ENCODE data around the gene GPR35.

Gene GPR35

DNA sequence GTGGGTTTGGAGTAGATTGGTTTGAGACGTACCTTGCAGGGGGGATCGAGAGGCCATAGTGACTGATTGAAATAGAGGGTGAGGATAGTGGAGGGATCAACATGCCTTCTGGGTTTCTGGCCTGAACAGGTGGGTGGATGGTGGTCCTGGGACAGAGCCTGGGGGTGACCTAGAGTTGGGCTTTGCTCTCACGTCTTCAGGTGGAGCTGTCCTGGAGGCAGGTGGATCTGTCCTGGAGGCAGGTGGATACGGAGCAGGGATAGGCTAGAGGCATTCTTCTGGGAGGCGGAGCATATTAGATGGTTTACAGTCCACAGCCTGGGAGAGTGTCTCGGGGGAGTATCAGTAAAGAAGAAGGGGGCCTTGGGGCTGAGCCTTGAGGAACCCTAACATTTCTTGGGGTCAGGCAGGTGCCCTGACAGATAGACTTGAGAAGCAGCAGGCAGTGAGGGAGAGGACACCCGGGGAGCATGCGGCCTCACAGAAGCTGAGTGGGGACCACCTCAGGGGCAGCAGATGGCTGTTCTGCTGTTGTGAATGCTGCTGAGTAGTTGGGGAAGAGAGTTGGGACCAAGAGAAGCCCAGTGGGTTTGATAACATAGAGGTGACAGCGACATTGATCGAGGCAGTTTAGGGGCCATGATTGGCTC, 37.1 kb upstream of the GPR35 start:
- ChIA-PET POLR2A (interaction anchor here (0.9 kb wide), 2 partner anchors 27 kb away, joined by 3 to 4 read pairs; no protein-coding TSS in a partner anchor), CTCF (interaction anchor here (1.2 to 8.6 kb wide), 4 partner anchors 18 to 155 kb away, joined by 3 to 167 read pairs (median 24); no protein-coding TSS in a partner anchor)
- TF ChIP-seq, protein P1, sequence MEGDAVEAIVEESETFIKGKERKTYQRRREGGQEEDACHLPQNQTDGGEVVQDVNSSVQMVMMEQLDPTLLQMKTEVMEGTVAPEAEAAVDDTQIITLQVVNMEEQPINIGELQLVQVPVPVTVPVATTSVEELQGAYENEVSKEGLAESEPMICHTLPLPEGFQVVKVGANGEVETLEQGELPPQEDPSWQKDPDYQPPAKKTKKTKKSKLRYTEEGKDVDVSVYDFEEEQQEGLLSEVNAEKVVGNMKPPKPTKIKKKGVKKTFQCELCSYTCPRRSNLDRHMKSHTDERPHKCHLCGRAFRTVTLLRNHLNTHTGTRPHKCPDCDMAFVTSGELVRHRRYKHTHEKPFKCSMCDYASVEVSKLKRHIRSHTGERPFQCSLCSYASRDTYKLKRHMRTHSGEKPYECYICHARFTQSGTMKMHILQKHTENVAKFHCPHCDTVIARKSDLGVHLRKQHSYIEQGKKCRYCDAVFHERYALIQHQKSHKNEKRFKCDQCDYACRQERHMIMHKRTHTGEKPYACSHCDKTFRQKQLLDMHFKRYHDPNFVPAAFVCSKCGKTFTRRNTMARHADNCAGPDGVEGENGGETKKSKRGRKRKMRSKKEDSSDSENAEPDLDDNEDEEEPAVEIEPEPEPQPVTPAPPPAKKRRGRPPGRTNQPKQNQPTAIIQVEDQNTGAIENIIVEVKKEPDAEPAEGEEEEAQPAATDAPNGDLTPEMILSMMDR (IDR thresholded peaks at IDR 0.05; ENCODE audit: control extremely low read depth, extremely low read depth, low read depth, missing control alignments) = no peak
- DNase-seq (ENCODE audit: extremely low spot score) = no peak

DNA sequence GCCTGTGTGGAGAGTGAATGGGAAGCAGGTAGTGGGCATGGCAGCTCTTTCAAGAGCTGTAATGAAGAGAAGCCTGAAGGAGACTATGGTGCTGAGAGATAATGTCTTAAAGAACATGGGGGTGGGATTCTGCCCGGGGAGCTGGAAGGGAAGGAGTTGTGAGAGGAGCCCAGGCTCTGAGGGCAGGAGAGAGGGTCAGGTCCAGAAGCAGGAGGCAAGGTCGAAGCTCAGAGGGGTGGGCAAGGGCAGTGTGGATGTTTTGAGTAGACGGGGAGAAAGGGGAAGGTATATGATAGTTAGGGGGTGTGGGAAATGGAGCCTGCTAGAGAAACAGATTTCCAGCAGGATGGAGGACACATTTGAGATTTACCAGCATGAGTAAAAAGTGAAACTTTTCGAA, 36.6 kb upstream of the GPR35 start:
- DNase-seq (ENCODE audit: extremely low spot score) = no peak
- POLR2A ChIA-PET = interaction anchor here (0.9 kb wide), 1 partner anchor 28 kb away, joined by 3 read pairs; no protein-coding TSS in a partner anchor
- TF ChIP-seq, protein P1 (IDR thresholded peaks at IDR 0.05; ENCODE audit: control extremely low read depth, extremely low read depth, low read depth, missing control alignments) = no peak
- CTCF ChIA-PET = interaction anchor here (1.2 to 8.6 kb wide), 6 partner anchors 18 to 154 kb away, joined by 3 to 167 read pairs (median 3); no protein-coding TSS in a partner anchor

DNA sequence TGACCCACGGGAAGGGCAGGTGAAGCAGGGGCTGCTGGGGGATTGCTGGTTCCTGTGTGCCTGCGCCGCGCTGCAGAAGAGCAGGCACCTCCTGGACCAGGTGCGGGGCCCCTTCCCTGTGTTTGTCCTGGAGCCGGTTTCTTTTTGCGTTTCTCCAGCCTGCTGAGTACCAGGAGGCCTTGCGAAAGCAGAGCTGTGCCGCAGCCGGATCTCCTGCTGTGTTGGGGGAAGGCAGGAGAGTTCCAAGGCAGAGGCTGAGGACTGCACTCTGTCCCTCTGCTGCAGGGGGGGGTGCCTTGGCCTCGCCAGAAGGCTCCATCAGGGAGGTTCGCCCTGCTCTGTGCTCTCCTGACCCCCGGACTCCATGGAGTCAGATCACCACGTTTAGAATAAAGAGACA, 35.9 kb upstream of the GPR35 start:
- DNase-seq (ENCODE audit: extremely low spot score) = no peak
- POLR2A ChIA-PET = interaction anchor here (0.9 kb wide), 1 partner anchor 28 kb away, joined by 3 read pairs; no protein-coding TSS in a partner anchor
- CTCF ChIA-PET = interaction anchor here (0.9 to 8.6 kb wide), 7 partner anchors 13 to 75 kb away, joined by 3 to 167 read pairs (median 3); no protein-coding TSS in a partner anchor
- TF ChIP-seq, protein P1 (IDR thresholded peaks at IDR 0.05; ENCODE audit: control extremely low read depth, extremely low read depth, low read depth, missing control alignments) = no peak

DNA sequence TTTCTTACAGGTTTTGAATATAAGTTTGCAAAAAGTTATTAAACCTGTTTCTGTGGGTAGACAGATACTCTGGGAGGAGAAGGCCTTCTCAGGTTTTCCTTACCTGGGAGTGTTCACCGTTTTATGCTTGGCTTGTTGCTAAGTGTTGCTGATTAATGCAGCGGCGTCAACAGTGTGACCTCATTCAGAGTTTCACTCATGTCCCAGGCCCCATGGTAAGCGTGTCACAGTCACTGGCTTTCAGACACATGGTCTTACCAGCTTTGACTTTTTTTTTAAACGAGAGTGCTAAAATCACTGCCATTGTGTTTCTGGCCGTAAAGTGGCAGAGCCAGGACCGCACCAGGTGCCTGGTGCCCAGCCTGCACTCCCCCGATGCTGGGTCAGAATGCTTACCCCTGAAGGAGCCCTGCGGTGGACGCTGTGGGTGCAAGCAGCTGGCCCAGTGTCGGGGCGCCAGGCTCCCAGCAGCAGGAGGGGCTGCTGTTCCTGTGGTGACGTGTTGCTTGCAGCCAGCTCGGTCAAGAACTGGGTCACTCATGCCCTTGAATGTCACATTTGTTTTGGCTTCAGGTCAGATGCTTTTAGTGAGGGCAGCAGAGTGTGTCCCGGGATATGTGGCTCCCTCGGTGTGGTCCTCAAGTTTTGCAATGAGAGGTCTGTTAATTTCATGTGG, 35.3 kb upstream of the GPR35 start:
- TF ChIP-seq, protein P1 (IDR thresholded peaks at IDR 0.05; ENCODE audit: control extremely low read depth, extremely low read depth, low read depth, missing control alignments) = no peak
- CTCF ChIA-PET = interaction anchor here (0.9 to 8.6 kb wide), 6 partner anchors 14 to 76 kb away, joined by 3 to 167 read pairs (median 3); no protein-coding TSS in a partner anchor
- DNase-seq (ENCODE audit: extremely low spot score) = no peak
- POLR2A ChIA-PET = no interaction called here

DNA sequence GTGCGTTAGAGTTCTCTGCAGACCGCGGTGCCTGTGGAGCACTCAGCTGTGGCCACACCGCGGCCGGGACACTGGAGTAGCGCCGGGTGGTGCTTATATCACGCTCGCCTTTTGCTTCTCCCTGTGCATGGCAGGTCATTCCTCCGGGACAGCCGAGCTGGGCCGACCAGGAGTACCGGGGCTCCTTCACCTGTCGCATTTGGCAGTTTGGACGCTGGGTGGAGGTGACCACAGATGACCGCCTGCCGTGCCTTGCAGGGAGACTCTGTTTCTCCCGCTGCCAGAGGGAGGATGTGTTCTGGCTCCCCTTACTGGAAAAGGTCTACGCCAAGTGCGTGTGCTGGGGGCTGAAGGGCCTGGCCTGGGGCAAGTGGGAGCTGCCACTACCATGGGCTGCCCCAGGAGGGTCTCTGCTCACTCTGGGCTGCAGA, 34.6 kb upstream of the GPR35 start:
- DNase-seq (ENCODE audit: extremely low spot score) = no peak
- ChIA-PET CTCF (interaction anchor here (1.6 kb wide), 1 partner anchor 18 kb away, joined by 3 read pairs; no protein-coding TSS in a partner anchor), POLR2A (no interaction called here)
- TF ChIP-seq, protein P1 (IDR thresholded peaks at IDR 0.05; ENCODE audit: control extremely low read depth, extremely low read depth, low read depth, missing control alignments) = no peak

DNA sequence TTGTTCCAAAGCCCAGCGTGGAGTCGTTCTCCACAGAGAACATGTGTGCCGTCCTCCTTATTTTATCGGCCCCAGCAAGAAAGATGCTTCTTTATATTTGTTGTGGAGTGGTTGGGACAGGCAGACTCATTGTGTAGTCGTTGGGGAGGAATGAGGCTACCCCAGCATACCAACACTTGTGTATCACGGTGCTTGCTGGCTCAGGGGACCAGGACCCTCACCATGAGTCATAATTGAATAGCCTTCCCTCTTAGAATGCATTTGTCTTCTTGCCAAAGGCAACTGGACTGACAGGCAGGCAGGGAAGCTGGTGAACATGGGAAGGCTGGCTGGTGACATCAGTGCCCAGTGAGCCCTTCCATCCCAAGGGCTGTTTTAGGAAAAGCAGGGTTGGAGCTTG, 34.1 kb upstream of the GPR35 start:
- TF ChIP-seq, protein P1 (IDR thresholded peaks at IDR 0.05; ENCODE audit: control extremely low read depth, extremely low read depth, low read depth, missing control alignments) = no peak
- ChIA-PET POLR2A (no interaction called here), CTCF (interaction anchor here (1.6 kb wide), 1 partner anchor 18 kb away, joined by 3 read pairs; no protein-coding TSS in a partner anchor)
- DNase-seq (ENCODE audit: extremely low spot score) = no peak

Measured in GM10248 (cell line).